Activated T-cell treated with anti-CD3 and anti-CD28 coated beads, Interleukin-2, amount 50 U/mL, for 48 hours (primary cell): Measurements from ENCODE around the gene KCNJ16.

Source experiments
- DNase-seq, 2 experiments: peaks; one replicate each; pipeline ENCODE4 v3.0.0-alpha.2; 2020

KCNJ16 gene

GRCh38 chr17:70132505-70132904, 57.5 kb downstream of the KCNJ16 start:
- no peak for DNase-seq

GRCh38 chr17:70134042-70134441, 59.0 kb downstream of the KCNJ16 start:
- no peak for DNase-seq

- DNase-seq: no peak
Observed at GRCh38 chr17:70134777-70135176, 59.8 kb downstream of the KCNJ16 start.

- no peak for DNase-seq
Observed at GRCh38 chr17:70136131-70136530, 61.1 kb downstream of the KCNJ16 start.

- DNase-seq: peak; percentile 26 to 42
Observed at GRCh38 chr17:70137451-70138230, 62.6 kb downstream of the KCNJ16 start.

GRCh38 chr17:70138291-70138865, 63.4 kb downstream of the KCNJ16 start:
- no peak for DNase-seq

GRCh38 chr17:70139449-70139993, 64.5 kb downstream of the KCNJ16 start:
- DNase-seq: no peak

GRCh38 chr17:70144260-70144846, 69.3 kb downstream of the KCNJ16 start:
- DNase-seq: no peak

- DNase-seq: no peak
Observed at GRCh38 chr17:70153210-70153609, 78.2 kb downstream of the KCNJ16 start.

- no peak for DNase-seq
Observed at GRCh38 chr17:70157151-70157550, 82.1 kb downstream of the KCNJ16 start.

GRCh38 chr17:70158180-70158579, 83.2 kb downstream of the KCNJ16 start:
- DNase-seq: no peak

GRCh38 chr17:70158591-70158990, 83.6 kb downstream of the KCNJ16 start:
- no peak for DNase-seq

- no peak for DNase-seq
Observed at GRCh38 chr17:70159980-70160379, 85.0 kb downstream of the KCNJ16 start.

GRCh38 chr17:70161519-70161918, 86.5 kb downstream of the KCNJ16 start:
- no peak for DNase-seq

- no peak for DNase-seq
Observed at GRCh38 chr17:70165383-70165782, 90.4 kb downstream of the KCNJ16 start.

GRCh38 chr17:70166615-70167014, 91.6 kb downstream of the KCNJ16 start:
- no peak for DNase-seq

GRCh38 chr17:70168044-70168976, 93.3 kb downstream of the KCNJ16 start:
- peak; percentile 31 to 37 for DNase-seq

GRCh38 chr17:70168977-70169708, 94.1 kb downstream of the KCNJ16 start, which contains the start of gene KCNJ2:
Gene KCNJ2, plus strand, starts transcription at chr17:70169532. Its CDS starts 5,508 bp downstream, at chr17:70175040.
- peak; percentile 56 to 75 for DNase-seq

GRCh38 chr17:70169709-70170597, 94.9 kb downstream of the KCNJ16 start:
- peak; percentile 13 to 16 for DNase-seq

- no peak for DNase-seq
Observed at GRCh38 chr17:70171159-70171558, 96.1 kb downstream of the KCNJ16 start.

- DNase-seq: no peak
Observed at GRCh38 chr17:70172449-70172848, 97.4 kb downstream of the KCNJ16 start.
